GM19193 (cell line): ENCODE results near the gene CPNE9.

Source experiments
- POLR2A ChIP-seq: IDR thresholded peaks from 4 replicates; pipeline ENCODE4 v1.6.1; 2011; ENCODE audit not compliant: insufficient read depth, insufficient read length; ENCODE audit errors: extremely low read depth

Gene CPNE9

DNA sequence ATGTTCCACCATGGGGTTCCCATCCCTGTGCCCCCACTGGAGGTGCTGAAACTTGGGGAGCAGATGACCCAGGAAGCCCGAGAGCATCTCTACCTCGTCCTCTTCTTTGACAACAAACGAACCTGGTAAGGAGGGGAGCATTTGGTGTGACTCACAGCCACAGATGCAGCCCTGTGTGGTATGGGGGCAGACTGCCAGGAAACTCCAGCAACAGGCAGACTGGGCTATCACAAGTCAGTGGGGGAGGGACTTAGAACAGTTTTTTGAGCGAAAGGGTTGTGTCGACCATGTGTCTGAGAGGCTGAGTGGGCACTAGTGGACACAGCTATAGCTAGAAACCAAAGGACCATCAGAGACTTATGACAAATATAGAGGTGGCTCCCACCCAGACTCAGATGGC, 42.7 kb downstream of the CPNE9 start:
- no peak for TF ChIP-seq POLR2A

- no peak for TF ChIP-seq POLR2A
These were observed 43.6 kb downstream of the CPNE9 start for GRCh38 chr3:9747267-9747666.

GRCh38 chr3:9748031-9748430, 44.4 kb downstream of the CPNE9 start:
- TF ChIP-seq POLR2A, result no peak

- no peak for TF ChIP-seq POLR2A
These were observed 45.6 kb downstream of the CPNE9 start for GRCh38 chr3:9749296-9749644.

DNA sequence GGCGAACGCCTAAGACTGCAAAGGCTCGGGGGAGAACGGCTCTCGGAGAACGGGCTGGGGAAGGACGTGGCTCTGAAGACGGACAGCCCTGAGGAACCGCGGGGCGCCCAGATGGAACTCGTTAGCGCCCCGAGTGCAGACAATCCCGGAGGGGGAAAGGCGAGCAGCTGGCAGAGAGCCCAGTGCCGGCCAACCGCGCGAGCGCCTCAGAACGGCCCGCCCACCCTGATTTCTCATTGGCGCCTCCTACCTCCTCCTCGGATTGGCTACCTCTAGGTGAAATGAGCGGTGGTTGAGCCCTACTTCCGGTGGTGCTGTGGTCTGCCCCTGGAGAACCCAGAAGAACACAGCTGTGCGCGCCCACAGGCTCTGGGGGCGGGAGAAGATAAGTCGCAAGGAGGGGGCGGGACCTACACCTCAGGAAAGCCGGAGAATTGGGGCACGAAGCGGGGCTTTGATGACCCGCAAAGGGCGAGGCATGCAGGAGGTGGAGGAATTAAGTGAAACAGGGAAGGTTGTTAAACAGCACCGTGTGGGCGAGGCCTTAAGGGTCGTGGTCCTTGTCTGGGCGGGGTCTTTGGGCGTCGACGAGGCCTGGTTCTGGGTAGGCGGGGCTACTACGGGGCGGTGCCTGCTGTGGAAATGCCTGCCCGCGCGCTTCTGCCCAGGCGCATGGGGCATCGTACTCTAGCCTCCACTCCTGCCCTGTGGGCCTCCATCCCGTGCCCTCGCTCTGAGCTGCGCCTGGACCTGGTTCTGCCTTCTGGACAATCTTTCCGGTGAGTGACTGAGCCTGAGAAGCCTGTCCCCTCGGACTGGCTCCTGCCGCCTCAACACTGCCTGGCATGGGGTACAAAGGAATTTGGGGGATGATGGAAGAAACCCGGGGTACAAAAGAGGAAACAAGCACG, 46.3 kb downstream of the CPNE9 start, which contains the start of gene OGG1:
OGG1 (plus strand) TSS at position 308 of the 911 bp plus-strand sequence; CDS start at position 643, 335 bp downstream.
- peak; percentile 62 for TF ChIP-seq POLR2A

DNA sequence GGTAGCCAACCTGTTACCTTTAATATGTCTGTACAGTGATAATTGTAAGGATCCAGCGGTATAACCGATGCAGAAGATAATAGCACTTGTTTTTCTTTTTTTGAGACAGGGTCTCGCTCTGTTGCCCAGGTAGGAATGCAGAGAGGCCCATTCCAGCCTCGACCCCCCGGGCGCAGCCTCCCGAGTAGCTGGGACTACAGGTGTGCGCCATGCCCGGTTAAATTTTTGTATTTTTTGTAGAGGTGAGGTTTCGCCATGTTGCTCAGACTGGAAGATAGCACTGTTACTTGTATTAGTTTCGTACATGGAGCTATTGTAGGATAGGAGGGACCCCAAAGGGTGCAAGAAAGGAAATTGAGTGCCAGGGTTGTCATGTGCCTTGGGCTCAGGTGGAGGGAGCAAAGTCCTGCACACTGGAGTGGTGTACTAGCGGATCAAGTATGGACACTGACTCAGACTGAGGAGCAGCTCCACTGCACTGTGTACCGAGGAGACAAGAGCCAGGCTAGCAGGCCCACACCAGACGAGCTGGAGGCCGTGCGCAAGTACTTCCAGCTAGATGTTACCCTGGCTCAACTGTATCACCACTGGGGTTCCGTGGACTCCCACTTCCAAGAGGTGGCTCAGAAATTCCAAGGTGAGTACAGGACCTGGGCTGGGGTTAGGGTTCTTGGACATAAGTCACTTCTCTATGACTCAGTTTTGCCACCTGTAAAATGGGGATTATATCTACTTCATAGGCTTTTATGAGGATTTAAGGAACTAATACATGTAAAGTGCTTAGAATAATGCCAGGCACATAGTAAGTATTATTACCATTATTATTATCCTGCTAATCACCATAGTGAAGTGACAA, 47.2 kb downstream of the CPNE9 start:
- TF ChIP-seq POLR2A, result no peak

DNA sequence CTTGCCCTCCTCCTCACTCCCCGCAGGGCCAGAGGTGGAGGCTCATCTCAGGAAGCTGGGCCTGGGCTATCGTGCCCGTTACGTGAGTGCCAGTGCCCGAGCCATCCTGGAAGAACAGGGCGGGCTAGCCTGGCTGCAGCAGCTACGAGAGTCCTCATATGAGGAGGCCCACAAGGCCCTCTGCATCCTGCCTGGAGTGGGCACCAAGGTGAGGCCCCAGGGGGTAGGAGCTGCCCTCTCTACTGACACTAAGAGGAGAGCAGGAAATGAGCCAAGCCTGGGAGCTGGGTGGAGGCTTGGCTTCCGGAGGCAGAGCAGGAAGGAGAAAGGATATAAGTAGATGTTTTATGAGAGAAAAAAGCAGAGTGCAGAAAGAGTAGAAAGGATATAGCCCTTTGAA, 51.0 kb downstream of the CPNE9 start:
- no peak for TF ChIP-seq POLR2A

- TF ChIP-seq POLR2A, result no peak
These were observed 53.8 kb downstream of the CPNE9 start for GRCh38 chr3:9757427-9757826.

DNA sequence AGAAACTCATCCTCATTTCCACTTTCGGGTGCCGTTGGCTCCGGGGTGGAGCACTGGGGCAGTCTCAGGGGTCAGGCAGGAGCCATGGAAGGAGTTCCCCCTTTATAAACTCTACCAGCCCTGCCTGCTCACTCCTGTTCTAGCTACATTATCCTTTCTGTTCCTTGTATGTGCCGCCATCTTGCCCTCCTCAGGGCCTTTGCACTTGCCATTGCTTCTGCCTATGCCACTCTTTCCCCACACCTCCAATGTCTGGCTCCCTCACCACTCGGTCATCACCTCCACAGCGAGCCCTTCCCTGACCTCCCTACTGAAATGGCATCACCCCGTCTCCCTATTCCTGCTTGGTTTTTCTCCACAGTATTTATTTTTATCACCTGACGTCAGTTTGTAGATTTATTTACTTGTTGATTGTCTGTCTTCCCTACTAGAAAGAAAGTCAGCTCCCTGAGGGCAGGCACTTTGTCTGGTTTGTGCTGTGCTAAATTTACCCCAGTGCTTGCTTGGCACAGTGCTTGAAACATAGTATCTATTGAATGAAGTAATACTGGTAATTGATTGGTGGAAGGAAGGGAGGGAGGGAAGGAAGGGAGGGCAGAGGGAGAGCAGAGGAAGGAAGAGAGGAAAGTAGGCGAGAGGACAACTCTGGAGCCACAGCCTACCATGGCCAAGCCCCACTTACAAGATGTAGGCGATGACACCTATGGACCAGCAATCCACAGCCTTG, 57.3 kb downstream of the CPNE9 start:
- no peak for TF ChIP-seq POLR2A

GRCh38 chr3:9761919-9762318, 58.3 kb downstream of the CPNE9 start:
- no peak for TF ChIP-seq POLR2A

DNA sequence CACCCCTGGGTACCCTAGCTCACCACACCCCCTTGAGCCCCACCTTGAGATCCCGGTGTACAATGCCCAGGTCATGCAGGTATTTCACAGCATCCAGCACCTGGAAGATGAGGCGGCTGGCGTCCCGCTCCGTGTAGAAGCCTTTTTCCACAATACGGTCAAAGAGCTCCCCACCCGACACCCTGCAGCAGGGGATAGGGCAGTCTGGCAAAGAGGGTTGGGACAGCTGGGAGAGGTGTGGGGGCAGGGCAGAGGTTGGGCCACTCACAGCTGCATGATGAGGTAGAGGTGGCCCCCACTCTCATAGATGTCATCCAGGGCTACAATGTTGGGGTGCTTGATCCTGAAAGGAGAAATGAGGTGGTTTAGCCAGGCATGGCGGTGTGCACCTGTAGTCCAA, 59.2 kb downstream of the CPNE9 start:
- TF ChIP-seq POLR2A, result no peak

GRCh38 chr3:9765865-9766264, 62.2 kb downstream of the CPNE9 start:
- no peak for TF ChIP-seq POLR2A

GRCh38 chr3:9767418-9767817, 63.8 kb downstream of the CPNE9 start:
- no peak for TF ChIP-seq POLR2A

- no peak for TF ChIP-seq POLR2A
These were observed 64.6 kb downstream of the CPNE9 start for GRCh38 chr3:9768141-9768775.

DNA sequence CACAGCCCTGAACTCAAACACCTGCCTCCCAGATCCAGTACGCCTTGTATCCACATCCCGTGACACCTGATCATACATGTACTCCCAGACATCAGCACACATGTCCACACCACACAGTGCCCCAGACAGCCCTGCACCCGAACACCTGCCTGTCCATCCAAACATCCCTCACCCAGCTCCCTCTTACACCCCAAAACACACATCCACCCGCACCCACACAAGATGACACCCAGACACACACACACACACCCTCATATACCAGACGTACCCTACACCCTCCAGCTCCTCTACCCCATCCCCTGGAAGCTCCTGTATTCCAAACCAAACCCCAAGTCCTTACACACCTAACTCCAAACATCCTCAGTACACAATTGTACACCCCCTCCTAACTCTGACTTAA, 65.4 kb downstream of the CPNE9 start:
- TF ChIP-seq POLR2A, result no peak
